NCI-H2196 (cell line): ENCODE results near the gene FICD.
"Not testable (repeated sequence)": the region's sequence is repeated elsewhere in the genome, so short reads cannot be mapped to it uniquely, and the experiment has no call there.

Source experiments
- DNase-seq: peaks from one replicate; lab custom pipeline; 2025; ENCODE audit not compliant: unreplicated experiment; lab: John Stamatoyannopoulos, UW

The FICD gene

GRCh38 chr12:108514973-108515814 is at the start of gene FICD:
TSS of gene FICD (plus strand) at chr12:108515277. CDS start at chr12:108516973, 1,696 bp downstream.
- DNase-seq = peak; percentile 99

DNA sequence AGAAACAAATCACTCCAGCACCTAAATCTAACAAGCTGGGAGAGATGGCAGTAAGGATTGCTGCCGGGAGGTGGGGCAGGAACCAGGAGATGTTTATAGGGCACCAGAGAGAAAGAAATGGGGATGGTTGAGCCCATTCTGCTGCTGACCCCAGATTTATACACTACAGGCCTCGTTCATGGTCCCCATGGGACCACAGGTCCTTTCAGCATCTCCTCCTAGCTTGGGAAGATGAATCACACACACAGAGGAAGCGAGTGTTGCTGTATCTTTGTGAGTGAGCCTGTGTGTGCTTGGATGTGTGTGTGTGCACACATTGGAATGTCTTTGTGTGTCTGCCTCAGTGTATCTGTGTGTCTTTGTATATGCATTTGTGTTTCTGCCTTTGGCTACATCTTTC is 49.7 kb upstream of the FICD start:
- DNase-seq = no peak

GRCh38 chr12:108468196-108468968 is 46.7 kb upstream of the FICD start:
- DNase-seq = no peak

DNA sequence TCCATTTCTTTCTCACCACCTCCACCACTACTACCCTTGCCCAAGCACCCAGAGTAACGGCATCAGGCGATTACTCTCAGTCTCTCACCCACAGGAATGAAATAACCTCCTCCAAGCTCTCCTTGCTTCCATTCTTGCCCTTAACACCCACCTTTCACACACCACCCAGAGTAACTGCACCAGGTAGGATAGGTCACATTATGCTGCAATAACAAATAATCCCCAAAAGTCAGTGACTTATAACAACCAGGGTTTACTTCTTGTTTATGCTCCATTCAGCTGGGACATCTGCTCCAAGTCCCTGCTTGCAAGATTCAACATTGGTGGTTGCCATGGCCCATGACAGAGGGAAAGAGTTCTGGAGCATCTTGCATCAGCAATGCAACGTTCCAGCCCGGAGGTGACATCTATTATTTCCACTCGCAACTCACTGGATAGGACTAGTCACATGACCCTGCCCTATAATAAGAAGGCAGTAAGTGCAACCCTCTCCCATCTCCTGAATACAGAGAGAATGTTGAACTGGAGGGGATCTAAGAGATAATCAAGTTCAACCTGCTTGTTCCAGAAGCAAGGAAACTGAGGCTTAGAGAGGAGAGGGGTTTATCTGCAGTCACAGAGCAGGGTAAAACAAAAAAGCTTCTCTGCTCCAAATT is 41.5 kb upstream of the FICD start:
- no peak for DNase-seq

GRCh38 chr12:108475396-108475795 is 39.7 kb upstream of the FICD start:
- DNase-seq = no peak

- no peak for DNase-seq
These were observed 37.8 kb upstream of the FICD start for GRCh38 chr12:108477055-108477880.

DNA sequence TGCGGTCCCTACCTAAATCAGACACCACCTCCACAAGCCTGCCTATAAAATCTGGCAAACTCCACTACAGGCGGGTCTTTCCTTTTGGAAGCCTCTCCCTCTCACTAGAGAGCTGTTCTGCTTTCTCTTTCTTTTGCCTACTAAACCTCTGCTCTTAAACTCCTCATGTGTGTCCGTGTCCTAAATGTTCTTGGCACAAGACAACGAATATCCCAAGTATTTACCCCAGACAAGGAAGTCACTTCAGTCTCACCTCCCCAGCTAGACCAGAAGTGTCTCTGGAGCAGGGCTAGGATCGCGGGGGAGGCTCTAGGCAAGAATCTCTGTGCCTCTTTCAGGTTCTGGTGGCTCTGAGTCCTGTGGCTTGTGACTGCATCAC is 37.2 kb upstream of the FICD start:
- DNase-seq = no peak

DNA sequence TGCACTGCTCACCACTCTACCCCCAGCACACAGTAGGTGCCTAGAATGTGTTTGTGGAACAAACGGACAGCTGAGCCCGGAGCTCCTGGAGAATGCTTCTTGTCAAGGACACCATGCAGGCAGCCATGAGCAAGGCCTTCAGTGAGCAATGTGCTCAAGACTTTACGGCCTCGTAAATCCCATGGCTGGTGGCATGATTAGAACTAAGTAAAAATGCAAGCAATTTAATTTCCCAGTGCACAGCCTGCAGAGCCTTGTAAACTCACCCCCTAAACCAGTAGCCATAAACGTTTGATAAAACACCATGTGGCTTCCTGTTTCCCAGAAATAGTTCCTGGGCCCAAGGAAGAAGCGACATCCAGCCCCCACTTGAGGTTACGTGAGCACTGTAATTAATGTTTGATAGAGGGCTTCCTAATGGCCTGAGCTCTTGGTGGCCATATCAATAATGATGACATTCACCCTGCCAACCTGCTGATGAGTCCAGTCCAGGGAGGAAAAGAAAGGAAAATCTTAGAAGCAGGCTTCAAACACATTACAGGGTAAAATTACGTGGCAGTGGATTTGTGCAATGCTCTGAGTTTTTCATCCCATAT is 36.4 kb upstream of the FICD start:
- DNase-seq = no peak

GRCh38 chr12:108479364-108480070 is 35.6 kb upstream of the FICD start:
- DNase-seq = no peak

- no peak for DNase-seq
These were observed 32.3 kb upstream of the FICD start for GRCh38 chr12:108482717-108483212.

- DNase-seq = no peak
These were observed 31.6 kb upstream of the FICD start for GRCh38 chr12:108483213-108484059.

DNA sequence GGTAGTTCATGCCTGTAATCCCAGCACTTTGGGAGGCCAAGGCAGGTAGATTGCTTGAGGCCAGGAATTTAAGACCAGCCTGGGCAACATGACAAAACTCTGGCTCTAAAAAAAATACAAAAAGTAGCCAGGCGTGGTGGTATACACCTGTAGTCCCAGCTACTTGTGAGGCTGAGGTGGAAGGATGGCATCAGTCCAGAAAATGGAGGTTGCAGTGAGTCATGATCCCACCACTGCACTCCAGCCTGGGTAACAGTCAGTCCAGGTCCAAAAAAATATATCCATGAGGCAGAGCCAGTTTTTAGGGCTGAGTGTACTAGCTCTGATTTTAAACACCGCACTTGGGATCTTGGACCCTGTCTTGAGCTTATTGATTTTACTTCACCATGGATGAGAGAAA is 30.6 kb upstream of the FICD start:
- DNase-seq = no peak

- no peak for DNase-seq
These were observed 30.2 kb upstream of the FICD start for GRCh38 chr12:108484845-108485244.

DNA sequence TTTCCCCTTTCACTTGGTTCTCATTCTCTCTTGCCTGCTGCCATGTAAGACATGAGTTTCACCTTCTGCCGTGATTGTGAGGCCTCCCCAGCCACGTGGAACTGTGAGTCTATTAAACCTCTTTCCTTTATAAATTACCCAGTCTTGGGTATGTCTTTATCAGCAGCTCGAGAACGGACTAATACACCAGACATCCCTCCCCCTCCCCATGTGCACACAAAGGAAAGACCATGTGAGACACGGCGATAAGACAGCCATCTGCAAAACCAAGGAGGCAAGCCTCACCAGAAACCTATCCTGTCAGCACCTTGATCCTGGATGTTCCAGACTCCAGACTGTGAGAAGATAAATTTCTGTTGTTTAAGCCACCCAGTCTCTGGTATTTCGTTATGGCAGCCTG is 29.7 kb upstream of the FICD start:
- not testable (repeated sequence) for DNase-seq

DNA sequence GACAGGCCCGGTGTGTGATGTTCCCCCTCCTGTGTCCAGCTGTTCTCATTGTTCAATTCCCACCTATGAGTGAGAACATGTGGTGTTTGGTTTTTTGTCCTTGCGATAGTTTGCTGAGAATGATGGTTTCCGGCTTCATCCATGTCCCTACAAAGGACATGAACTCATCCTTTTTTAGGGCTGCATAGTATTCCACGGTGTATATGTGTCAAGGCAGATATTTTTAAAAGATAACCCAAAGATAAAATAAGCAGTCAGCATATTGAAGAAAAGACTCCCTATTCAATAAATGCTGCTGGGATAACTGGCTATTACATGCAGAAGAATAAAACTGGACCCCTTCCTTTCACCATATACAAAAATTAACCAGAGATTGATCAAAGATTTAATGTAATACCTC is 28.0 kb upstream of the FICD start:
- DNase-seq = not testable (repeated sequence)

DNA sequence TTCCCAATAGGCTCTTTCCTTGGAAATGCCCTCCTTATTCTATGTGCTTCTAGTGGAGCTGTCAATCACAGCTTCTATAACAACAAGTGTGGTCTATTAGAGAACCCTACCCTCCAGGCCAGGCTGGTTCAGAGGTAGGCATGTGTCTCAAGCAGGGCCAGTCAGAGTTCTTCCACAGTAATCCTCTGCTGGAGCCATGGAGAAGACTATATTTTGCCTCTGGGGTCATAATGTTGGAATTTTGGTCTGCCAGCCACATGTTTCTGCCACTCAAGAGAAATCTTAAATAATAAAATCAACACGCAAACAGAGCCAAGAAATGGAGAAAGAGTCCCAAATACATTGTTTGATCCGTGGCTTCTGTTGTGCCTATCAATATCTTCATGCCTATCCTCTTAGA is 23.8 kb upstream of the FICD start:
- DNase-seq = no peak

GRCh38 chr12:108495054-108495453 is 20.0 kb upstream of the FICD start:
- peak; percentile 10 for DNase-seq

DNA sequence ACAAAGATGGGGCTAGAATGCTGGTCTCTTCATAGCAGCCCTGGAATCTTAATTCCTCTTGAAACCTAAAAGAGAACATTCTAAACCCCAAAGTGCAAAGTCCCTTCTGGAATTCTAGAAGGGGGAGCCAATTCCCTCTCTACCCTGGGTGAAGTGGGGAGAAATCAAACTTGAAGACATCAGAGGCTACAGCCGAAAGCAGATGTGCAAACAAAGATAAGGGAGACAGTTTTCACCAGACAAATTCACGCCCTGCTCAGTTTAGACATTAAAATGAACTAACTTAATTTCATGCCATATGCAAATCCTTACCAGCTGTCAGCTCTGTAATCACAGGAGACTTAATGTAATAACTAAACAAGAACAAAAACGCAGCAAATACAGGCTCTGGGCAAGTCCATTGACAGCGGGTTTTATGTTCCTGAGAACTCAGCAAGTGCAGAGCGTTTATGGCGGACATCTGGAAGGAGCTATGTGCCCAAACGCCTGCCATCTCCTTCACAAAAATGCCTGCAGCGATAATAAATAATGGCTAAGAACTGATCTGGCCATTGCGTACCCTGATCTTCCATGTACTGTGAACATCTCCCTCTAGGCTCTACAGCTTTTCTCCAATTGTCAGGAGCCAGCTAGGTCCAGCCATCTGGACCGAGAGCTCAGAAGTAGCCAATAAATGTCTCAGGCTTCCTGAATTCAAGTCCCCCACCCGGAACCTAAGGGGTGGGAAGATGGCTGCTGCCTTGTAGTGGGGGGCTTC is 19.1 kb upstream of the FICD start:
- DNase-seq = no peak
